Activated CD8-positive, alpha-beta memory T cell treated with anti-CD3 and anti-CD28 coated beads for 24 hours (primary cell): ENCODE measurements around the gene PMFBP1.

Experiments used
- DNase-seq: peaks from one replicate; pipeline ENCODE4 v3.0.0-alpha.2; 2020

Gene PMFBP1

DNA sequence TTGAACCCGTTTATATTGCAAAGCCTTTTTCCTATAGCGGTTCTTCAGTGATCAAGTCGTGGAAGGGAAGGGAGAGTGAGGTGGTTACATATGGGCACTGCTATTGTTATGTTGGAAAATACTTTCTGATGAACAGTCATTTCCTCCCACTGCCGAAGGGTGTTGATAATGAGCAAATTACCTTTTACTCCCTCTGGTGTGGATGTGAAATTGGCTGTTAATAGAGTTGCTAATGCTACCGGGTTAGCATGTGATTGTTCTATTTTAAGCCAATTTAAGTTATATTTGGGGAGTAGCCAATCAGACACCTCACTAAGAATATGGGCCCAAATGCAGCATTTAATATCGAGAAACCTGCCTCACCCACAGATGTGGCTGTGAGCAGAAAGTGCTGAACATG, 15.6 kb upstream of the PMFBP1 start:
- DNase-seq = no peak

DNA sequence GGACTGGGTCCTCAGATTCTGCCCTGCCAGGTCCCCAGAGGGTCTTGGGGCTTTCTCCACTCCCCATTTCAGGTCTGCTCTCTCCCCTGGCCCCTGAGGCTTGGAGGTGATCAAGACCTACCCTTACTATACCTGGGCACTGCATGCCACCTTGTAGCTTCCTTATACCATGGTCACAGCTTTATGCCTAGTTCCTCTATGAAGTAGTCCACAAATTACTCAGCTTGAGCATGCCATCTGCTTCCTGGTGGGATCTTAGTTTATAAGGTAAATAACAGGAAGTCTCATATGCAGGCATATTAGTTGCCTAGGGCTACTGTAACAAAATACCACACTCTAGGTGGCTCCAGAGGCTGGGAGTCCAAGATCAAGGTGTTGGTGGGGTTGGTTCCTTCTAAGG, 11.0 kb upstream of the PMFBP1 start:
- DNase-seq = no peak

DNA sequence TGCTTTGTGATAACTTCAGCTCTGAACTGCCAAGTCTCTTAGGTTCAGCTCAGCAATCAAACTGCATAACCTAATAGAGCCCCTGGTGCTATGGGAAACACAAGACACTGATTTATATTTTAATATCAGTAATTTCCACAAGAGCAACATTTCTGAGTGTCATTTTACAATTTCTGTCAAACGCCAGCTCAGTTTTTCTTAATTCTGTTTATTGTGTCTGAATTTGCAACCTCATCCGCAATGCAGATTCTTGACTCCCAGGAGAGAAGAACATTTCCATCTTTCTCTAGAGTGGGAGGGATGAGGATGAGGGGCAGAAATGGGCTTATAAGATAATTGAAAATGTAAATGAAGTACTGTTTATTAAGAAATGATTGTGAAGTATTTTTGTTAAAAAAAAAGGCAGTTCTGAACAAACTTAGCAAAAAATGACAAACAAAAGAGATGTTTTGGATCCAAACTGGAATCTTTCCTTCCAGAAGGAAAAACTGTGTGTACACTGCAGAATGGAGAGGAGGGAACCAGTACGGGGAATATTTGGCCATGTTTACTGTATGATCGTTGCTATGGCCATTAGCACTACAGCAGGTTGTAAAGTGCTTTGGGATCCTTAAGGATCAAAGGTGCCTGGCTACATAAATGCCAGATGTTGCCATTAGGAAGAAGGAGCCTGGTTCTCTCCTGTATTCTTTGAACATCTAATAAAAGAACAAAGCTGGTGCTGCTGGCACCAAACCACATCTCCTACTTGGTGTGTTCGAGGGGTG, 7.4 kb upstream of the PMFBP1 start:
- DNase-seq = no peak

DNA sequence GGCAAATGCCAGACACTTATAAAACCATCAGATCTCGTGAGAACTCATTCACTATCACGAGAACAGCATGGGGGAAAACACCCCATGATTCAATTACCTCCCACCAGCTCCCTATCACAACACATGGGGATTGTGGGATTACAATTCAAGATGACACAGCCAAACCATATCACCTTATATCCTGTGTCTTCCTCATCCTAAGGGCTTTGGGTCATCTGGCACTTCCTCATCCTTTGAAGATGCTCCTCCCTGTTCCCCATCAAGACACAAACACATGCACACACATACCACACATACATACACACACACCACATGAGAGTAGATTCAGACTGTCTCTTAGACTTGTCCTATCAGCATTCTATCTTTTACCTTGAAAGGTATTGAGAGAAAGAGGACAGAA, 2.8 kb upstream of the PMFBP1 start:
- DNase-seq = no peak

DNA sequence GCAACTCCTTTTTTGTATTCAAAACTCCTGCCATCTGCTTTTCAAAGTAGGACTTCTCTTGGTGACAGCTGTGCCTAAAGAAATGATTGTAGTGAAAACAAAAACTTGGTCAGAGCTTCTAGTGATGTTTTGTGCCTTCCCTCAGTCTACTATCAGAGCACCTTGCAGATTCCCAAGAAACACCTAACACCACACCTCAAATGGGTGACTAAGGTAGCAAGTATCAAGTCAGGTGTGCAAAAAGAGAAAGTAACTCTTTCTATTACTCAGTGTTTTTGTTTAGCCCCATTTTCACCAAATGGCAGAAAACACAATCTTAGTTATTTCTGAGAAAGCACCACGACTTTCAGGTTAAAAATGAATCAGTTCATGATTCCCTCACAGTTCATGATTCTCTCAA, 2.0 kb upstream of the PMFBP1 start:
- no peak for DNase-seq

DNA sequence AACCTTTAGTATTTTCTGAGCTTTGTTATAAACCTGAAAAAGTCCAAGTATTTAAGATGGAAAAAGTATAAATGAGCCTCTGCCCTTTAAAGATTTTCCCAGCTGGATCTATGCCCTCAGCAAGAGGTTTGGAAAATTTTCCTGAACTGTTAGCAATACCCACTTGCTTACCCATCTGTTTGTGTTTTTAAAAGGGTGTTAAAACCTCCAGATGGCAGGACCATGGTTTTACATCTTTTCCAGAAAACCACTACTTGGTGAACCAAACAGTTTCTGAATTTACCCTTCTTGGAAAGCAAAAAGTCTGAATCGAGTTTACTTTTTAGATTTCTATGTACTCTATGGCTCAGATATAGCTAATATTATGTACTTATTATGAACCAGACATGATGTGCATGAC, 719 bp downstream of the PMFBP1 start:
- no peak for DNase-seq

DNA sequence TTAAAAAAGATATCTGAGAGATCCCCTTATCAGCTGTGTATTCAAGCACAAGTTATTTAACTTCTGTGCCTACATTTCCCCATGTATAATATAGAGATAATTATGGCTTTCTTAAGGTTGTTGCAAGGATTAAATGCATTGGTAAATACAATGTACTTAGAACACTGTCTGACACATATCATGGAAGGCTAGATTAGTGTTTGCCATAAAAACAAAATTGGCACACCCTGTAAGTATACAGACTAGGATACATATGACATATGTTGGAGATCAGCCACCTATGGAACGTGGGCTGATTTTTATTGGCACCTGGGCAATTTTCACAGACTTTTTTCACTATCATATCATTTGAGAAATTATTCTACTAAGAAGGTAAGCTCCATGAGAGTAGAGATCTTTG, 2.2 kb downstream of the PMFBP1 start:
- no peak for DNase-seq

DNA sequence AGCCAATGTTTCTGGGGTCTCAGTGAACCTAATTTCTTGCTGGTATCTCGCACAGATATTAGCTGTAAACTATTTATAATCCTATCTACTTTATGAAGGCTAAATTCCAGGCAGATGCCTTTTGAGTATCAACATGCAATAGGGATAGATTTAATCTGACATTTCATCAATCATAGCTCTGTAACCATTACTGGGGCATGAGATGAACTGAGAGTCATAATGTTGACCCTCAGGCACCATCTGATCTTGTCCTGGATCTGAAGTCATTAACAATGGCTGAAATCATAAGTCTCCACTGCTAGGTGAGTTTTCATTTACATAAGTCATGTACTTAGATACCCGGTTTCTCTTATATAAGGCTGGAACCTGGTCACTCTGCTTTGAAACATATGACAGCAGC, 3.6 kb downstream of the PMFBP1 start:
- no peak for DNase-seq

DNA sequence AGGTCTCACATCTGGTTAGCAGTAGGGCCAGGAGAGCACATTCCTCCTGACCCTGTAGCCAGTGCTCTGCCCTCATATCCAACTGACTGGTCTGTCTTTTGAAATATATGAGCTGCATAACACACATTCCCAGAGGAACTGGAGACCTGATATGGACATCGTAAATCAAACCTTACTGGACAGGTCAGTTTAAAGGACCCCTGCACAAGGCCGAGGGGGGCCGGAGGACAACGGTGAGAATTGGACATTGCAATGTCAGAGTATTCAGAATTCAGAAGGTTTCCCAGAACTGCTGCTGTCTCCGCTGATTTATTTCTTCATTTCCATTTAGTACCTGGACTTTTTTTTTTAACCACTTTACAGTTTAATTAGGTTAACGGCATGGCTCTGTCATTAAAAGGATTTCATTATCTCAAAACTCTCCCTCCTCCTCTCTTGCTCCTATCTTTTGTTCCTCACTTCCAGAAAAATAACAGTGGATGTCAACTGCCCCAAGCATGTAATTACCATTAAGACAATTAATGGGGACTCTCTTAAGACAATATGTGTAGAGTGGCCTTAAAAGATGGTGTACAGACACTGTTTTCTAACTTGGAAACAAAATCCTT, 4.9 kb downstream of the PMFBP1 start:
- DNase-seq = no peak

DNA sequence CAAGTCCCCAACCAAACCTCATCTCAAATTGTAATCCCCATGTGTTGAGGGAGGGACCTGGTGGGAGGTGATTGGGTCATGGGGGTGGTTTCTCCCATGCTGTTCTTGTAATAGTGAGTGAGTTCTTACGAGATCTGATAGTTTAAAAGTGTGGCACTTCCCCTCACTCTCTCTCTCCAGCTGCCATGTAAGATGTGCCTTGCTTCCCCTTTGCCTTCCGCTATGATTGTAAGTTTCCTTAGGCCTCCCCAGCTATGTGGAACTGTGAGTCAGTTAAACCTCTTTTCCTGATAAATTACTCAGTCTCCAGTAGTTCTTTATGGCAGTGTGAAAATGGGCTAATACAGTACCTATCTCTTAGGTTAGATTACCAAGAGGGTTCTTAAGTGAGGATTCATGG, 5.8 kb downstream of the PMFBP1 start:
- no peak for DNase-seq

DNA sequence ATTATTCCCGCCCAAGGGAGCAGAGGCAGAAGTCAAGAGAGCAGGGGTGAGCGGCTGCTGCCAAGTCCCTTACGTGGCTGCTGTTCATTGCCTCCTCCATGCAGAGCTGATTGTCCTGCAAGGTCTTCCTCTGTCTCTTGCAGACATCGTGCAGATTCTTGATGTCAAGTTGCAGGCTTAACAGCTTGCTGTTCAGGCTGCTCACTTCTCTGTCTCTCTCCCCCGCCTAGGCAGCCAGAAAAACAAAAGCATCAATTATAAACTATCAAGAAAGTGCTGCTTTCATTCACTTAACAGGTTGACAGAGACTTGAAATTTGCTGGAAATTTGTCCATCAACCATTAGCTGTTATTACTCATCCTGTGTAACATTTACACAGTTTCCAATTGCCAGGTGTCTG, 7.3 kb downstream of the PMFBP1 start:
- DNase-seq = no peak

DNA sequence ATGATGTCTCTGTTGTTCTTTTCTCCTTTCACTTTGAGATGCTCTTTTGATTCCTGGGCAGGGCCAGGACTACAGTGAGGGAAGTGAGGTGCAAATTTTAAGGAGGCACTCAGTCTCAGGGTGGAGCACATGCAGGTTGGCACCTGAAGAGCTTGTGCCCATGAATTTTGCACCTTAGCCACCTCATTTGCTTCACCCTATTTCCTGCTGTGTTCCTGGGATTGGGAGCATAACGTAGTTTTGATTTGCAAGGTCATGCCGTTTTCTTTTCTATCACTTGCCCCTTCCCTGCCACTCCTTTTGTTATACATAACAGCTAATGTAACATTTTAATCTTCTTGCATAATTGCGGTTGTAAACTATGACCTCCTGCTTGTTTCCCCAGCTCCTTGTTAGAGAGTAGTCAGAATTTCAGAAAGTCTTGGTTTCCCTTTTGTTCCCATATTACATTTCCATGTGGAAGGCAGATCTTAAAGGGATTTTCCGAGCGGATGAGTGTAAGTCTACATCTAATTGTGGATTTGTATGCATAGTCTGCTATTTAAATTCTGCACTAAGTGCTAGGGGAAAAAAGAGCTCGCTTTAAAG, 9.8 kb downstream of the PMFBP1 start:
- no peak for DNase-seq

DNA sequence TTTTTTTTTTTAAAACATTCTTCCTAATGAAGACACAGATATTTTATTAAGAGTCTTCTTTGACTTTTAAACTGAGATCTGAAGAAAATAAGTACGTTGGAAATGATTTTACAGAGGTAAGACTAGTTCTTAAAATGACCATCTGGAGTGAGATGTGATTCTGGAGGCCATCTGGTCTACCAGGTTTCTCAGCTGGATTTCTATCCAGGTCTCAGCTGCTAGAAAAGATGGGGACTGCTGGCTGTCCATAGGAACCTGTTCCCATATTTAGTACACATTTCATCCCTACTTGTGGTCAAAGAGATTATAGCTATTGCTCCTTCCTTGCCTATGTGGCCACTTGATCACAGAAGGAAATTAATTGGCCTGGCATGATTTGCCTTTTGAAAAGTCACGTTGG, 12.2 kb downstream of the PMFBP1 start:
- DNase-seq = no peak

DNA sequence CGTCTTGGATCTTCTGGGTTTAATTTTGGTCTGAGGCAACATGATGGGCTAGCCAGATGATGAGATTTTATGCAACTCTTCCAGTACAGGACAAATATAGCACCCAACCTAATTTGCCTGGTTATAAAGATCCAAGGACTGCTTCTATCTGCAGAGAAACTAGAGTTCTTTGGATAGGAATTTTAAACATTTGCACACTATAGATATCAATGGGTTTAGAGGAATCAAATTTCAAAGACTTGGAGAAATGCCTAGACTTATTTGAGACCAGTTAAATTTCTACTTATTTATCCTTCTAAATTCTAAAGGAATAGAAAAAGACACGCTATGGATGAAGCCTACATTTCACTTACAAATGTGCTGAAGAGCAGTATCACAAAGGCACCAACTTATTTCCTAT, 12.6 kb downstream of the PMFBP1 start:
- no peak for DNase-seq

DNA sequence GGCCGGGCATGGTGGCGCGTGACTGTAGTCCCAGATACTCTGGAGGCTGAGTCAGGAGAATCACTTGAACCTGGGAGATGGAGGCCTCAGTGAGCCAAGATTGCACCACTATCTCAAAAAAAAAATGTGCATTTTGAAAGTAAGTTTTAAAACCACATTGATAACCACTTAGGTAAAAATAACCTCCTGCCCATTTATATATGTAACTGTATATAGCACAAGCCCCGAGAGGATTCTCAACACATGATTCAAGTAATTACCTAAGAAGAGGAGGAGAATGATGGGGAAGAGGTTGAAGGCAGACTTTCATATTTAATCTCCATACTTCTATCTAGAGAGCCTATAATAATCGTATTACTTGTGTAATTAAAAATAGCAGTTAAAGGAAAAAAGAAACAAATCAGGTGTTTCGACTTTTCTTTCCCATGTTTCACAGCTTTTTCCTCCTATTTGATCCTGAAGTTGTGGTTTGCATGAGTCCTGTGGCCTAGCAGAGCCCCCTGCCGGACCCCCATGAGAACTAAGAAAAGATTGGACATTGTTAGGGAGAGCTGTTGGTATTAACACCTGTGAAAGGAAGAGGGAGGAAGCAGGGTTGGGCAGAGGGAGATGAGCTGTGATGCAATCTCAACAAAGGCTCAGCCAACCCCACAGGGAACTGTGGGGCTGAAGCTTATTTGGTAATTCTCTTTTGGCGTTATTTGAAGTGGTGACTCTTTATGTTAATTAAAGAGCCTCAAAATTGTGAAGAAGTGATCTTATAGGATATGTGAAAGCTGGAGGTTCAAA, 22.1 kb downstream of the PMFBP1 start:
- no peak for DNase-seq

DNA sequence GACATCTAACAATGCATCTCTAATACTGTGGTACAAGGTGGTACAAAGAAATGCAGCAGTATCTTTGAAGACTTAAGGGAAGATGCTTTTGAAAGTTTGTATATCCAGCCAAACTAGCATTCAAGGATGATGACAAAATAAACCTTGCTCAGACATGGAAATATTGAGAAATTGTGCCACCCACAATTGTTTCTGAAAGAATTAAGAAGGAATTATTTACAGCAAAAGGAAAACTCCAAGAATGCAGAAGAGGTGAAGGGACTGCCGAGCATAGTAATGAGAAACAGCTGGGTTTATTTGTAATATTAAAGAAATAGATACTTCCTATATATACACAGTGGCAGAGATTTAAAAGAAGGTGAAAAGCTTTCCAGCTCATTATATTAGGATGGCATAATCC, 29.5 kb downstream of the PMFBP1 start:
- no peak for DNase-seq

DNA sequence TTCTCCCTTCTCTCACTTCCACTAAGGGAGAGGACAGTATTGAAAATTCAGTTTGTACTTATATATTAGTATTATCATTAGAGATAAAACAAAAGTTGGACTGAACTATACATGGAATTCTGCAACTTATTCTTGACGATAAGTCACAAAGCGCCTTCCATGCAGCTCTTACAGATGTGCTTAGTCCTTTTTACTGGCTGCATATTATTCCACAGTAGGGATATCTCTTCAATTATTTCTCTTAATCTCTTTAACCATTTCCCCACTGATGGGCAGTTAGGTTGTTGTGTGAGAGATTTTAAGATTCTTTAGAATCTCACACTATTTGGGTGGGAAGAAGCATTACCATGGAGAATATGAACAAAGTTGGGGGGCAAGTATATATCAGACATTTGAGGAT, 32.0 kb downstream of the PMFBP1 start:
- no peak for DNase-seq

DNA sequence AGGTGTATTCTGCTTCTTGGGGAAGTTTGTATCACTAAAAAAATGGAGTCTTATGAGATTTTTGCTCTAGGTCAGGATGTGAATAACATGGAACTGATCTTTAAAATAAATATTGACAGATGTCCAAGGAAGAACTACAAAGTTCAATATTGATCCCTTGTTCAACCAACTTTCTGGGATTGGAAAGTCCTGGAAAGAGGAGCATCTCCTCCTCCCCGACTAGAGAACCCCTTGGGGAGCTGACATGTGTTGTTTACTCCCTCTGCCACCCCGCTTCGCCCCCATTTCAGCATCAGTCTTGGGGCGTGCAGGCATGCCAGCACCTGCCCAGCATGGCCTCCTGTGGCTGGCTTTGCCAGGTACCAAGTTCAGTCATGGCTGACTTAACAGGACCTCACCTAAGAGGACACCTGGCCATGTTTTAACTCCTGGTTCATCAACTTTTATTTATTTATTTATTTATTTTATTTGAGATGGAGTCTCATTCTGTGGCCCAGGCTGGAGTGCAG, 33.8 kb downstream of the PMFBP1 start:
- DNase-seq = no peak

DNA sequence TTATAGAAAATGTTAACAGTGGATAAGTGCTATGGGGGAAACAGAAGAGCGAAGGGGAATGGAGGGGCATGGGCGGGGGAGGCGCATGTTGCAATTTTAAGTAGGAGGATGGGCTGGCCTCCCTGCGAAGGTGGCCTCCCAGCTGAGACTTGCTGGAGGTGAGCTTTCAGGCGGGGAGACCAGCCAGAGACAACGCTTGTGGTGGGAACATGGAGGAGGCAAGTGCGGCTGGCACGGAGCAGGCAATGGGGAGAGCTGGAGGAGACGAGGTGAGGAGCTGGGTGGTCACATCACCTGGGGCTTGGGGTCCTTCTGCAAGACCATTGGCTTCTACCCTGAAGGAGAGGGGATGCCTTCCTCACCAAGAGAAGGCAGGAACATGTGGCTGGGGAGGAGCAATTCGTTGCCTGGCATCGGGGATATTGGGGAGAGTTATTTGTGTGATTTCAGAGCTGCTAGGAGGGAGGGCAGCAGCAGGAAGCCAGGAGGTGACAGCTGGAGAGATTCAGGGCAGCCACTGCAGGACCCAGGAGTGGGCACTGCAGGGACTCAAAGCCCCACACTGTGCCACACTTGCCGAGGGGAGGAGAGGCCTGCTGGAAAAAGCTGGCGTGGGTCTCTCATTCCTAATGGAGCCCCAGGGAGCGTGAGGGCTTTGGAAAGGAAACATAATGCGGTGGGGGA, 34.4 kb downstream of the PMFBP1 start:
- DNase-seq = no peak

DNA sequence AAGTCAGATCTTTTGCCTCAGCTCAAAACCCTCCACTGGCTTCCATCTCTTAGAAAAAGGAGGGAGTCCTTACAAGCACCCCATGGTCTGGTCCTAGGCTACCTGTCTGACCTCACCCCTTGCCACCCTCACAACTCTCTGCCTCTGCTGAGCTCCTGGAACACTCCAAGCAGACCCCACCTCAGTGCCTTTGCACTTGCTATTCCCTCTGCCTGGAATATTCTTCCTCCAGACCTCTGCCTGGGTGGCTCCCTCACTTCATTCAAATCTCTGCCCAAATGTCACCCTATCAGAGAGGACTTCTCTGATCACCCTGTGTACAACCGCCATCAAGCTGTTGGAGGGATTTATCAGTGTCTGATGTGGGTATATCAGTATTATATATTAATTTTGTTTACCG, 37.4 kb downstream of the PMFBP1 start:
- no peak for DNase-seq

DNA sequence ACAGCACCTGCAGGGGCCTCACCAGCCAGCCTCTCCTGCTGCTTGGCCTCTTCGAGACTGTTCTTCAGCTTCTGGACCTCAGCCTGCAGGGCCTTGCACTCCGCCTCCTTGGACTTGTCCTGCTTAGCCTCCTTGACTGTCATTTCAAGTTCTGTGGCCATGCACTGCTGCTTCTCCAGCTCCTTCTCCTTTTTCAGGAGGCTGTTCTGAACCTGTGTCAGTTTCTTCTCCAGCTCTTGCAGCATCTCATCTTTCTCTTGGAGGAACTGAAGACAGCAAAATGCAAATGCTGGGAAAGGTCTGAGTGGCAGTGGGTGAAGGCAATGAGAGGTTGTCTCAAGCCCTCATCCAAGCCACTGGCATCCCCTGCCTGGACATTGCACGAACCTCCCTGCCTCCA, 39.2 kb downstream of the PMFBP1 start:
- no peak for DNase-seq

DNA sequence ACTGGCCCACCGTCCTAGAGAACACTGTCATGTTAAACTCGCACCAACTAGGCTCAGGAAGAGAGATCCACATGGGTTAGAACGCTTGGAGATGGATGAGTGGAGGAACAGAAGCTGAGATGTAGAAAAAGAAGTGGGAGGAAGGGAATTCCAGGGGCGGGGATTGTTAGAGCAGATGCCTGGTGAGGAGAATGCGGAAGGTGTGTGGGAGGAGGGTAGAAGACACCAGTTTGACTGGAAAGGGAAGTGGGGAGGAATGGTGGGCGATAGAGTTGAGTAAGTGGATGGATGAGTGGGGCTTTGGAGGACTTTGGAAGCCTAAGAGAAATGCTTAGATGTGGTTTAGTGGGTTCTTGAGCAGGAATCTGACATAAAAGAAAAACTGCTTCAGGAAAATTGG, 40.9 kb downstream of the PMFBP1 start:
- no peak for DNase-seq
